Smooth muscle cell (in vitro differentiated cells): Measurements from ENCODE around the gene OR2V2. TPM values are rescaled to one million over a fixed set of nuclear protein-coding genes. Genes with fewer than 3 reads are reported as not detected.

ENCODE experiments used
- DNase-seq: peaks from one replicate; lab custom pipeline; 2025; ENCODE audit not compliant: unreplicated experiment; lab: John Stamatoyannopoulos, UW
- H2AFZ ChIP-seq: fragments of 200-600 bp; sonication (generic); 2 replicates; pipeline ENCODE4 v1.6.0; 2016; ENCODE audit warnings: antibody characterized with exemption, low read depth, mild to moderate bottlenecking
- H3F3A ChIP-seq: fragments of 200-600 bp; sonication (generic); 2 replicates; pipeline ENCODE4 v1.6.0; 2017; ENCODE audit warnings: antibody characterized with exemption, low read depth
- H3K27ac ChIP-seq: fragments of 200-600 bp; sonication (generic); 2 replicates; pipeline ENCODE4 v1.5.1; 2016; ENCODE audit warnings: low read depth, mild to moderate bottlenecking
- H3K27me3 ChIP-seq: fragments of 200-600 bp; sonication (generic); 2 replicates; pipeline ENCODE4 v1.6.1; 2016; ENCODE audit warnings: low read depth, mild to moderate bottlenecking
- H3K36me3 ChIP-seq: fragments of 200-600 bp; sonication (generic); 2 replicates; pipeline ENCODE4 v1.5.1; 2016; ENCODE audit warnings: low read depth
- H3K4me1 ChIP-seq: fragments of 200-600 bp; sonication (generic); 2 replicates; pipeline ENCODE4 v1.5.1; 2016; ENCODE audit warnings: low read depth
- H3K4me2 ChIP-seq: fragments of 200-600 bp; sonication (generic); 2 replicates; pipeline ENCODE4 v1.6.0; 2016; ENCODE audit warnings: mild to moderate bottlenecking
- H3K4me3 ChIP-seq: fragments of 200-600 bp; sonication (generic); 2 replicates; pipeline ENCODE4 v1.5.1; 2016; ENCODE audit warnings: mild to moderate bottlenecking
- H3K79me2 ChIP-seq: fragments of 200-600 bp; sonication (generic); 2 replicates; pipeline ENCODE4 v1.6.0; 2016; ENCODE audit warnings: low read depth, mild to moderate bottlenecking
- H3K9ac ChIP-seq: fragments of 200-600 bp; sonication (generic); 2 replicates; pipeline ENCODE4 v1.6.0; 2016; ENCODE audit warnings: low read depth
- H3K9me3 ChIP-seq: fragments of 200-600 bp; sonication (generic); replicated peaks from 2 replicates; pipeline ENCODE4 v1.5.1; 2016; ENCODE audit warnings: low read depth
- H4K20me1 ChIP-seq: fragments of 200-600 bp; sonication (generic); 2 replicates; pipeline ENCODE4 v1.6.0; 2016; ENCODE audit warnings: low read depth
- CTCF ChIP-seq: fragments of 200-600 bp; sonication (generic); IDR thresholded peaks from 2 replicates; pipeline ENCODE4 v1.5.1; 2017; ENCODE audit warnings: borderline replicate concordance, mild to moderate bottlenecking, antibody characterized with exemption; ENCODE audit not compliant: insufficient read depth, poor library complexity, severe bottlenecking
- WGBS: methylation state at CpG from one replicate; pipeline ENCODE4 v1.1.7; 2016; ENCODE audit warnings: low lambda C conversion rate; 5-methylcytosine and 5-hydroxymethylcytosine counted together
- polyA plus RNA-seq: library from polyadenylated mRNA; unstranded; fragments of >200 nt; fragmentation: Nextera tagmentation; extraction: Ambion mirVana; gene quantifications from 2 replicates; pipeline ENCODE4 v1.2.1, GENCODE V29; 2016
- total RNA-seq: library from RNA; depleted of rRNA; stranded (reverse); fragments of >200 nt; gene quantifications from 2 replicates; pipeline ENCODE4 v1.2.3, GENCODE V29; 2014

Gene OR2V2
- total and polyA plus RNA-seq, 2 experiments from 2014 or later = not detected

- Histone ChIP-seq H3F3A (no peaks in the 10 kb centered on the region), H3K4me2 (no peak overlapping the region), H3K36me3 (no peaks in the 10 kb centered on the region), H2AFZ (no peak overlapping the region), H3K9ac (no peak overlapping the region), H3K79me2 (no peaks in the 10 kb centered on the region), H3K27ac (no peak overlapping the region), H3K4me3 (no peak overlapping the region), H3K9me3 (no peaks in the 10 kb centered on the region), H3K4me1 (no peaks in the 10 kb centered on the region), H3K27me3 (peaks cover 14% of the 10 kb centered on the region), H4K20me1 (no peaks in the 10 kb centered on the region)
- no peak for DNase-seq
- WGBS = 77% methylated on average over 3 of the region's 3 CpGs
- no peak for TF ChIP-seq CTCF
These were observed 22.9 kb upstream of the OR2V2 start for GRCh38 chr5:181124526-181124925.

- H3K27me3 ChIP-seq = peaks cover 19% of the 10 kb centered on the region
- H4K20me1 ChIP-seq = no peaks in the 10 kb centered on the region
- 84% methylated on average over 18 of the region's 18 CpGs for WGBS
- no peaks in the 10 kb centered on the region for H3K9me3 ChIP-seq
- no peaks in the 10 kb centered on the region for H3K4me1 ChIP-seq
- H3K4me2 ChIP-seq = no peak overlapping the region
- H3K27ac ChIP-seq = no peak overlapping the region
- no peak for DNase-seq
- no peaks in the 10 kb centered on the region for H3K79me2 ChIP-seq
- H3K4me3 ChIP-seq = no peak overlapping the region
- no peaks in the 10 kb centered on the region for H3K36me3 ChIP-seq
- no peak for TF ChIP-seq CTCF
- H3F3A ChIP-seq = no peaks in the 10 kb centered on the region
- no peak overlapping the region for H2AFZ ChIP-seq
- H3K9ac ChIP-seq = no peak overlapping the region
These were observed 20.5 kb upstream of the OR2V2 start for GRCh38 chr5:181126841-181127240.

- Histone ChIP-seq H3K36me3 (no peaks in the 10 kb centered on the region), H3K4me3 (no peak overlapping the region), H3F3A (no peaks in the 10 kb centered on the region), H4K20me1 (no peaks in the 10 kb centered on the region), H3K27me3 (peaks cover 19% of the 10 kb centered on the region), H3K4me1 (no peaks in the 10 kb centered on the region), H3K27ac (no peak overlapping the region), H2AFZ (no peak overlapping the region), H3K79me2 (no peaks in the 10 kb centered on the region), H3K9ac (no peak overlapping the region), H3K4me2 (no peak overlapping the region), H3K9me3 (no peaks in the 10 kb centered on the region)
- 90% methylated on average over 10 of the region's 10 CpGs for WGBS
- no peak for TF ChIP-seq CTCF
- DNase-seq = no peak
These were observed 19.9 kb upstream of the OR2V2 start for GRCh38 chr5:181127456-181127855.

- DNase-seq = no peak
- 82% methylated on average over 15 of the region's 15 CpGs for WGBS
- Histone ChIP-seq H3K27ac (no peak overlapping the region), H2AFZ (no peak overlapping the region), H3K9ac (no peak overlapping the region), H4K20me1 (no peaks in the 10 kb centered on the region), H3K4me1 (no peaks in the 10 kb centered on the region), H3K4me3 (no peak overlapping the region), H3K36me3 (no peaks in the 10 kb centered on the region), H3K9me3 (no peaks in the 10 kb centered on the region), H3K4me2 (no peak overlapping the region), H3K27me3 (peaks cover 19% of the 10 kb centered on the region), H3F3A (no peaks in the 10 kb centered on the region), H3K79me2 (no peaks in the 10 kb centered on the region)
- no peak for TF ChIP-seq CTCF
These were observed 19.3 kb upstream of the OR2V2 start for GRCh38 chr5:181127907-181128626.
